CD14-positive monocyte (primary cell): Measurements from ENCODE around the gene HOXD12. TPM values are rescaled to one million over a fixed set of nuclear protein-coding genes. Genes with fewer than 3 reads are reported as not detected.
A peak's percentile ranks its signal among the peaks of the same experiment; 100 is the strongest.

Experiments used
- DNase-seq, 3 donors: peaks; one replicate each; pipeline ENCODE4 v3.0.0-alpha.2; 2011 to 2022
- H2AFZ ChIP-seq: 2 replicates; pipeline ENCODE4 v1.6.0; 2012; ENCODE audit warnings: mild to moderate bottlenecking, low read depth, low read length, inconsistent platforms; ENCODE audit not compliant: insufficient read depth, poor library complexity, severe bottlenecking
- H3K27ac ChIP-seq, 2 donors: 1 replicate in 1 of 2; 2 replicates in 1 of 2; pipeline ENCODE4 v1.5.1; 2012 to 2013; ENCODE audit warnings: low read length in 2 of 2, control low read depth in 1 of 2, inconsistent platforms in 1 of 2, low read depth in 1 of 2, mild to moderate bottlenecking in 1 of 2
- H3K27me3 ChIP-seq, 2 donors: one replicate each; pipeline versions ENCODE4 v1.6.0 to v1.6.1; 2011 to 2013; ENCODE audit warnings: low read length in 2 of 2; ENCODE audit not compliant: control insufficient read depth in 2 of 2, insufficient read depth in 2 of 2
- H3K36me3 ChIP-seq, 2 donors: replicated peaks in 1 of 2; 1 replicate in 1 of 2; 2 replicates in 1 of 2; pipeline versions ENCODE4 v1.5.1 to v1.6.1; 2012 to 2013; ENCODE audit warnings: low read length in 2 of 2, control low read depth in 1 of 2, inconsistent platforms in 1 of 2, mild to moderate bottlenecking in 1 of 2; ENCODE audit not compliant: insufficient read depth in 2 of 2, control insufficient read depth in 1 of 2
- H3K4me1 ChIP-seq, 2 donors: 1 replicate in 1 of 2; 2 replicates in 1 of 2; pipeline versions ENCODE4 v1.5.1 to v1.6.1; 2012 to 2013; ENCODE audit warnings: low read length in 2 of 2, control low read depth in 1 of 2, inconsistent platforms in 1 of 2, mild to moderate bottlenecking in 1 of 2, moderate library complexity in 1 of 2; ENCODE audit not compliant: insufficient read depth in 2 of 2, control insufficient read depth in 1 of 2
- H3K4me2 ChIP-seq: replicated peaks from 2 replicates; pipeline ENCODE3; 2012; ENCODE audit warnings: low read length, moderate library complexity, mild to moderate bottlenecking; ENCODE audit not compliant: poor library complexity, severe bottlenecking; ENCODE audit errors: extremely low read depth
- H3K4me3 ChIP-seq, 3 experiments: fragments of 200-600 bp in 1 of 3; sonication (generic) in 1 of 3; replicated peaks in 1 of 3; 1 replicate in 2 of 3; 2 replicates in 1 of 3; pipeline ENCODE4 v1.5.1; 2011 to 2013; ENCODE audit warnings: low read length in 3 of 3, mild to moderate bottlenecking in 3 of 3, control low read depth in 2 of 3, low read depth in 2 of 3, inconsistent platforms in 1 of 3, moderate library complexity in 1 of 3
- H3K79me2 ChIP-seq: 2 replicates; pipeline ENCODE4 v1.6.0; 2012; ENCODE audit warnings: mild to moderate bottlenecking, control low read depth, inconsistent platforms, low read length, moderate library complexity; ENCODE audit not compliant: insufficient read depth
- H3K9ac ChIP-seq: 2 replicates; pipeline ENCODE4 v1.6.0; 2017; ENCODE audit warnings: low read length, mild to moderate bottlenecking; ENCODE audit not compliant: insufficient read depth, poor library complexity, severe bottlenecking
- H3K9me3 ChIP-seq, 2 donors: replicated peaks in 1 of 2; 1 replicate in 1 of 2; 2 replicates in 1 of 2; pipeline versions ENCODE4 v1.5.1 to v1.6.1; 2012 to 2013; ENCODE audit warnings: low read length in 2 of 2, control low read depth in 1 of 2; ENCODE audit not compliant: control insufficient read depth in 1 of 2, insufficient read depth in 1 of 2
- H4K20me1 ChIP-seq: 2 replicates; pipeline ENCODE4 v1.6.0; 2012; ENCODE audit warnings: mild to moderate bottlenecking, low read length, control low read depth, moderate library complexity; ENCODE audit not compliant: insufficient read depth
- H3K27ac Mint-ChIP-seq, 7 donors: one replicate each; pipeline ENCODE4 v1.8.0; 2020; ENCODE audit warnings: mild to moderate bottlenecking in 7 of 7, mixed read lengths in 7 of 7, moderate library complexity in 6 of 7, inconsistent platforms in 2 of 7
- H3K27me3 Mint-ChIP-seq, 3 donors: one replicate each; pipeline ENCODE4 v1.8.0; 2021 to 2022; ENCODE audit warnings: low read depth in 3 of 3, mild to moderate bottlenecking in 3 of 3, mixed read lengths in 3 of 3, moderate library complexity in 3 of 3, inconsistent platforms in 1 of 3
- H3K36me3 Mint-ChIP-seq, 2 donors: one replicate each; pipeline ENCODE4 v1.8.0; 2020; ENCODE audit warnings: mixed read lengths in 2 of 2, inconsistent platforms in 1 of 2, mild to moderate bottlenecking in 1 of 2
- H3K4me1 Mint-ChIP-seq: one replicate; pipeline ENCODE4 v1.8.0; 2020; ENCODE audit warnings: mild to moderate bottlenecking, mixed read lengths
- H3K4me3 Mint-ChIP-seq, 2 donors: one replicate each; pipeline ENCODE4 v1.8.0; 2020; ENCODE audit warnings: mild to moderate bottlenecking in 2 of 2, mixed read lengths in 2 of 2, moderate library complexity in 1 of 2
- H3K9me3 Mint-ChIP-seq, 7 donors: one replicate each; pipeline ENCODE4 v1.8.0; 2020 to 2022; ENCODE audit warnings: mixed read lengths in 7 of 7, mild to moderate bottlenecking in 6 of 7, moderate library complexity in 6 of 7, inconsistent platforms in 2 of 7
- WGBS: methylation state at CpG from one replicate; pipeline ENCODE4 v1.1.5; 2013; ENCODE audit warnings: missing lambda C conversion rate; ENCODE audit not compliant: insufficient coverage; 5-methylcytosine and 5-hydroxymethylcytosine counted together
- intact Hi-C, 2 donors: fragments of 100-400 bp; cut with micrococcal nuclease; formaldehyde crosslinking; loops; one replicate each; pipeline versions ENCODE4 v1.15.0 to v1.15.1; 2023
- polyA plus RNA-seq, 3 donors: library from polyadenylated mRNA; depleted of rRNA in 1 of 3; unstranded in 2 of 3; stranded (reverse) in 1 of 3; fragments of 300-500 nt in 2 of 3; fragments of >200 nt in 1 of 3; fragmentation: Illumina TruSeq in 2 of 3; gene quantifications; 1 replicate in 2 of 3; 2 replicates in 1 of 3; pipeline ENCODE4 v1.2.3, GENCODE V29; 2012 to 2021
- TF ChIP-seq, protein P1 (sequence below): fragments of 200-600 bp; IDR thresholded peaks from one replicate; pipeline ENCODE4 v1.8.0; 2022; ENCODE audit warnings: antibody characterized with exemption, mild to moderate bottlenecking

The HOXD12 gene
- polyA plus RNA-seq, 3 donors = not detected

DNA sequence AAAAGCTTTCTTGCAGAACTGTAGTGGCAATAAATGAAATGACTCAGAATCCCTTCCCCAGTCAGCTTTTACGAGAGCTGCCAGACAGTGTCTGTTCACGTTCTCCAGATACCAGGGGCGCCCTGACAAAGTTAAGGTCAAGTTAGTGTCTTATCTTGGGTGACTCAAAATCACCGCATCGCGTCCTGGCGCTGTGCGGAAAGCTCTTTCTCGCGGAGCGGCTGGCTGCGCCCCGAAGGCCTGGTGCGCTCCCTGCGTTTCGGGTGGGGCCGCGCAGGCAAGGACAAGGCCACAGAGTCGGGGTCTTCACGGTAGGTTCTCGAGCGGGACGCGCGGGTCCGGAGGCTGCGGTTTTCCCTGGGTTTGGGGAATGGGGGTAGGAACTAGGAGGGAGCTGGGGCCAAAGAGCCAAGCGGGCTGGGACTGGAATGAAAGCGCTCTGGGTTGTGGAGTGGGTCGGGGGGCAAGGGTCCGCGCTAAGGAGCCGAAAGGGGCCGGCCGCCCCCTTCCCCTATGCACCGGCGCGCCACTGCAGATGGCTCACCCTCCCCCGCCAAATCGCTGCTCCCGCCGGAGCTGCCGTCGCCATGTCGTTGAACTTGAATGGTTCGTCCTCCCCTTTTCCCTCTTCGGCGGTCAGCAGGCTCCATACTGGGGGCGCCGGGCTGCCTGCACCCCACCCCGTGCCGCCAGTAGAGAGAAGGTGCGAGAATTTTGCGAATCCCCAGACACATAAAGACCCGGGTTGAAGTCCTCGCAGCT is 4.9 kb downstream of the HOXD12 start:
- H3K27ac Mint-ChIP-seq = peak overlapping the region in 1 of 7 donors; percentile 23
- Histone ChIP-seq H3K27me3 (peaks cover 73 to 93% of the 10 kb centered on the region in 2 donors), H3K27ac (no peak overlapping the region), H4K20me1 (no peaks in the 10 kb centered on the region), H3K36me3 (no peaks in the 10 kb centered on the region), H3K9ac (no peak overlapping the region), H3K9me3 (peaks cover 0 to 66% of the 10 kb centered on the region in 2 donors), H3K79me2 (no peaks in the 10 kb centered on the region), H3K4me3 (no peak overlapping the region), H2AFZ (no peak overlapping the region), H3K4me1 (peaks cover 6 to 12% of the 10 kb centered on the region in 2 donors), H3K4me2 (peak overlapping the region; percentile 7)
- H3K36me3 Mint-ChIP-seq = peaks cover 3 to 13% of the 10 kb centered on the region in 2 donors
- DNase-seq = no peak
- peaks cover 0 to 35% (median 30%) of the 10 kb centered on the region in 7 donors for H3K9me3 Mint-ChIP-seq
- intact Hi-C loops = no loop called here
- peaks cover 88 to 98% (median 89%) of the 10 kb centered on the region in 3 donors for H3K27me3 Mint-ChIP-seq
- TF ChIP-seq, protein P1, sequence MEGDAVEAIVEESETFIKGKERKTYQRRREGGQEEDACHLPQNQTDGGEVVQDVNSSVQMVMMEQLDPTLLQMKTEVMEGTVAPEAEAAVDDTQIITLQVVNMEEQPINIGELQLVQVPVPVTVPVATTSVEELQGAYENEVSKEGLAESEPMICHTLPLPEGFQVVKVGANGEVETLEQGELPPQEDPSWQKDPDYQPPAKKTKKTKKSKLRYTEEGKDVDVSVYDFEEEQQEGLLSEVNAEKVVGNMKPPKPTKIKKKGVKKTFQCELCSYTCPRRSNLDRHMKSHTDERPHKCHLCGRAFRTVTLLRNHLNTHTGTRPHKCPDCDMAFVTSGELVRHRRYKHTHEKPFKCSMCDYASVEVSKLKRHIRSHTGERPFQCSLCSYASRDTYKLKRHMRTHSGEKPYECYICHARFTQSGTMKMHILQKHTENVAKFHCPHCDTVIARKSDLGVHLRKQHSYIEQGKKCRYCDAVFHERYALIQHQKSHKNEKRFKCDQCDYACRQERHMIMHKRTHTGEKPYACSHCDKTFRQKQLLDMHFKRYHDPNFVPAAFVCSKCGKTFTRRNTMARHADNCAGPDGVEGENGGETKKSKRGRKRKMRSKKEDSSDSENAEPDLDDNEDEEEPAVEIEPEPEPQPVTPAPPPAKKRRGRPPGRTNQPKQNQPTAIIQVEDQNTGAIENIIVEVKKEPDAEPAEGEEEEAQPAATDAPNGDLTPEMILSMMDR = no peak
- H3K4me1 Mint-ChIP-seq = peaks cover 28% of the 10 kb centered on the region
- 5% methylated on average over 38 of the region's 56 CpGs for WGBS
- peak overlapping the region in 1 of 2 donors; percentile 83 for H3K4me3 Mint-ChIP-seq

DNA sequence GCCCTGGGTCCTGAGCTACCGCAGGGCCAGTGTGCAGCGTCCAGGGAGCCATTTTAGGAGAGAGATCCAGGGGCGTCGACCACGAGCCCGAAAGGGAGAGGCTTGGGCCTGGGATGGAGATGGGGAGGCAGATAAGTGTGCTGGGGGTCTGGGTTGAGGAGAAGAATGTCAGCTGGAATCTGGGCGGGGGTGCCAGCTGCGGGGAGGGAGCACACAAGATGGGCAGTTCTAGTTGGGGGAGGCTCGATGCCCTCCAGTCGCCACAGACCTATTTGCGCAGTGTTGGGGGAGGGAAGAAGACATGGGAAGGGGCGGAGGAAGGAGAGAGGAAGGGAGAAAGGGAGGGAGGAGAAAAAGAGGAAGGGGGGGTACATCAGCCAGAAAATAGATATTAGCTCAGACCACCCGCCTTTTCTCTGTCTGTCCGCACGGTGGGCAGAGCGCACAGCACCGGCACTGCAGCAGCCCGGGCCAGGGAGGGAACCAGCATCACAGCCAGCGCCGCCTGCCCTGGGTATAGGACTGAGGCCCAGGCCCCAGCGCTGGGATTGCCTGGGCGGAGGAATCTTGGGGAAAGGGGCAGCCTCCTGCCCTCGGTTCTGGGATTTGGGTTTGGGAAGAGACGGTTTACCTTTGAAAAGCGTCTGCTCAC is 5.6 kb downstream of the HOXD12 start:
- peaks cover 74 to 93% of the 10 kb centered on the region in 2 donors for H3K27me3 ChIP-seq
- no peak for DNase-seq

More for the DNA sequence above, 5.6 kb downstream of the HOXD12 start:
- no peak overlapping the region for H3K4me2 ChIP-seq
- H3K27ac ChIP-seq = no peak overlapping the region
- H3K79me2 ChIP-seq = no peaks in the 10 kb centered on the region
- H3K36me3 ChIP-seq = no peaks in the 10 kb centered on the region
- H3K4me1 ChIP-seq = peaks cover 6 to 12% of the 10 kb centered on the region in 2 donors
- peaks cover 0 to 66% of the 10 kb centered on the region in 2 donors for H3K9me3 ChIP-seq
- no peak overlapping the region for H2AFZ ChIP-seq
- H3K9ac ChIP-seq = no peak overlapping the region
- Mint-ChIP-seq H3K4me1 (peaks cover 27% of the 10 kb centered on the region), H3K27ac (no peak overlapping the region), H3K4me3 (peak overlapping the region in 1 of 2 donors; percentile 83), H3K36me3 (peaks cover 3 to 13% of the 10 kb centered on the region in 2 donors), H3K27me3 (peaks cover 90 to 98% (median 91%) of the 10 kb centered on the region in 3 donors), H3K9me3 (peaks cover 0 to 38% (median 29%) of the 10 kb centered on the region in 7 donors)
- intact Hi-C loops = no loop called here
- TF ChIP-seq, protein P1 = no peak
- H3K4me3 ChIP-seq = no peak overlapping the region
- no peaks in the 10 kb centered on the region for H4K20me1 ChIP-seq
- WGBS = 8% methylated on average over 24 of the region's 25 CpGs
